Stomach (tissue), 4 donors: ENCODE results near the gene SEMA3D.

ENCODE experiments used
- CTCF ChIP-seq, 7 experiments: fragments of 450-650 bp in 4 of 7; fragments of 200-600 bp in 3 of 7; sonication (generic) in 3 of 7; IDR thresholded peaks; one replicate each; pipeline ENCODE4 v1.5.1; 2016 to 2019; ENCODE audit warnings: antibody characterized with exemption in 7 of 7, control low read depth in 2 of 7, mild to moderate bottlenecking in 1 of 7
- POLR2A ChIP-seq, 4 donors: fragments of 450-650 bp; IDR thresholded peaks; one replicate each; pipeline ENCODE4 v1.6.1; 2016; ENCODE audit warnings: antibody characterized with exemption in 4 of 4, control low read depth in 2 of 4, mild to moderate bottlenecking in 1 of 4, moderate library complexity in 1 of 4
- POLR2AphosphoS5 ChIP-seq, 3 donors: sonication (generic); formaldehyde crosslinking; IDR thresholded peaks; one replicate each; pipeline ENCODE4 v1.6.1; 2016; ENCODE audit warnings: antibody characterized with exemption in 3 of 3

- no peak for TF ChIP-seq CTCF (IDR thresholded peaks at IDR 0.05)
- no peak for TF ChIP-seq POLR2A (IDR thresholded peaks at IDR 0.05)
- TF ChIP-seq POLR2AphosphoS5 (IDR thresholded peaks at IDR 0.05) = no peak
These were observed 71.0 kb downstream of the SEMA3D start for GRCh38 chr7:85115862-85116261.
